Stimulated activated CD4-positive, alpha-beta T cell treated with anti-CD3 and anti-CD28 coated beads, Interleukin-4, amount 100 ng/mL, for 4 hours (primary cell): Measurements from ENCODE around the gene TRAF3.
A peak's percentile ranks its signal among the peaks of the same experiment; 100 is the strongest.

Experiments
- DNase-seq, 2 experiments: peaks; one replicate each; pipeline ENCODE4 v3.0.0-alpha.2; 2020

Gene TRAF3

DNA sequence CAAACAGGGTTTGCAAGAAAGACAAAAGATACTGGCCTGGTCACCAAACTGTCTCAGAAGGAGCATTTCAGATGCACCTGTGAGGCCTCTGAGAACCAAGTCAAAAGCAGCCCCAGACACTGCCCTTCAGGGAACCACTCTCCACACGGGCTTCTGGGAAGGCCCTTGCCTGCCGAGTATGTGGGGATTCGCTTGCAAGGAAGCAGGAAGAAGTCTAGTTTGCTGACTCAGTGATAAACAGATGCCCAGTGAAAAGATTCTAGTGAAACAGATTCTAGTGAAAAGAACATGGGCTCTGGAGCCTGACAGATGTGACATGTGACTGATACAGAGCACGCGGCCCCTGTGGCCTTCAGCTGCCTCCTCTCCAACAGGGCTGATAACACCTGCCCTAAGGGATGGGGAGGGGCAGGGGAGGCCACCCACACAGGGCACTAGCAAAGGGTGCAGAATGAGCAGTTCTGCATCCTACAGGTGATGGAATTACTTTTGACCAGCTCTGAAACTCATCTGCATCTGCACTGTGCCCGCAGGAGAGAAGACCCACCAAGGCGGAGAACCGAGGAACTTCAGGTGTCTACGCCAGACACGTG lies 164.3 kb downstream of the TRAF3 start:
- DNase-seq: no peak

DNA sequence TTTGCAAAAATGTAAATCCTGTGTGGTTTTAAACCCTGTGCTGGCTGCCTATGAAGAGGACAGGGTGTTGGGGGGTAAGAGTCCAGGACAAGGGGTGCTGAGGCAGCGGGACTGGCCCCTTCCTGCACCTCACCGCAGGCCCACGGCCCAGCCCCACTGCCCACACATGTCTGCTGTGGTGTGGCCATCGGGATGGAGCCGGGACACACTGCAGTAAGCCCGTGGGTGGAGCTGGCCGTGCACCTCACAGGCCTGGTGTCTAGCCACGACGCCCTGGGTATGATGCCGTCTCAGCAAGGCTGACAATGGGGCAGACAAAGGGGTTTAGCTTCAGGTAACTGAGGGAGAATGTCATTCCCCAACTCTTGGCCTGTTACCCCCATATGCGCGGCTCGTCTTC lies 164.8 kb downstream of the TRAF3 start:
- DNase-seq: no peak

DNA sequence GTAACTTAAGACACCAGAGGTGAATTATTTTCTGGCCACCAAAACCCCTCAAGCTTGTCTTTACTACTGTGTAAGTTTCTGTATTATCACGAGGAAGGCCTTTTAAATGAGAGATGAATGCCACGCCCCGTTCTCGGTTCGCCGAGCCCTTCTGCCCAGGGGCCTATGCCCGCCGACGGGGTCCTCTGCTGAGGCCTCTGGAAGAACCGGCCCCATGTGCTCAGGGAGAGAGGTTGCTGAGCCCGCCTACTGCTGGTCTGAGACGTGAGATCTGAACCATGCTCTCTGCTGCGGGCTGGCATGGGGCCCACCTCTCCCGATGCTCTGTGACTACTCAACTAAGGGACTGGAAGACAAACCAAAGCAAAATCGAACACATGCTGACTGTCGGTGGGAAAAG lies 166.2 kb downstream of the TRAF3 start:
- DNase-seq: no peak

DNA sequence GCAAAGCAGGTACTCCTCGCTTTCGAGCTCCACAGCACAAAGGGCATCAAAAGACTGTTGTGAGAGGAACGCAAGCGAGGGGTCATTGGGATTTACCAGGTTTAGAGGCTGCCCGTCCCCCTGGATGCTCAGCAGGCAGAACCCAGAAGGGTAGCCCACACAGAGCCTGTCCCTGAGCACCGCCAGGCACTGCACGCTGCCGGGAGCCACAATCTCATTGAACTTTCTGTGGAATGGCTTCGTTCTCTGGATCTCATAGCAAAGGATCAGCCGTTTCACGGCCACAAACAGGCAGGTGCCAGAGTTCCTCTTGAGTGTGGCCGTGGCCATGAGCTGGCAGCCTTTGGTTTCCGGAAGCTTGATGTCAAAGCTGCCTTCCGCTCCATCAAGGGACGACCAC lies 166.7 kb downstream of the TRAF3 start:
- no peak for DNase-seq

DNA sequence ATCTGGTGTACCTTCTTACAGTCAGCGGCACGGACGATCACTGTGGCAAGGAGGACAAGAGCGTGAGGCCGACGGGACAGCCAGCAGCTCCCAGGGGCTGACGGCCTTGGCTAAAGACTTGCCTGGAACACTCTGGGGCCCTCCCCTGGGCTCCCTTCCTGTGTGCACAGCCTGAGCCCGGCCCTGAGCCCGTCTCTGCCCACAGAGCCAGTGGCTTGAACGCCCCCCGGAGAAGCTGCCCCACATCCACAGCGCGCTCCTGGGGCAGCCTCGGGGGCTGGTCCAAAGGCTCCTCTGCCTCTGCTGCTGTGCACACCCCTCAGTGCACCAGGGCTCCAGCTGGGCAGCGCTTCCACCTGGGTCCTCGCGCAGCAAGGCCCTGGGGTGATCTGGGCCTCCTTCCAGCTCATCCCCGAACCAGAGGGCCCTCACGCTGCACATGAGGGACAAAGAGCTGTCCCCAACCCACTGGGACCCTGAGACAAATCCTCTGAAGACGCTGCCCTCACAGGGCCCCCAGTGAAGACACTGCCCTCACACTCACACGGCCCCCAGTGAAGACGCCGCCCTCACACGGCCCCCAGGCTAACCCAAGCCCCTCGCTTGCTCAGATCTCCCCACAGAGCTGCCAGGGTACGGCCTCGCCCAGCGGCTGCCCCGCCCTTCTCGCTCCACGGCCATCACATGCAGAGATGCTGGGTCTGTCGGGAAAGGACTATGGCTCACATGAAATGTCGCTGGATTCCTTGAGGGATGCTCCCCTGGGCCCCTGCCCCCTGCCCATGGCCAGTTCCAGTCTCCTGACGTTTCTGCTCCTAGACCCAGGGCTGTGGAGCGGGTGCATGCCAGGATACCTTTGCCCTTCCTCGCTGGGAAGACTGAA lies 167.4 kb downstream of the TRAF3 start:
- DNase-seq: no peak

DNA sequence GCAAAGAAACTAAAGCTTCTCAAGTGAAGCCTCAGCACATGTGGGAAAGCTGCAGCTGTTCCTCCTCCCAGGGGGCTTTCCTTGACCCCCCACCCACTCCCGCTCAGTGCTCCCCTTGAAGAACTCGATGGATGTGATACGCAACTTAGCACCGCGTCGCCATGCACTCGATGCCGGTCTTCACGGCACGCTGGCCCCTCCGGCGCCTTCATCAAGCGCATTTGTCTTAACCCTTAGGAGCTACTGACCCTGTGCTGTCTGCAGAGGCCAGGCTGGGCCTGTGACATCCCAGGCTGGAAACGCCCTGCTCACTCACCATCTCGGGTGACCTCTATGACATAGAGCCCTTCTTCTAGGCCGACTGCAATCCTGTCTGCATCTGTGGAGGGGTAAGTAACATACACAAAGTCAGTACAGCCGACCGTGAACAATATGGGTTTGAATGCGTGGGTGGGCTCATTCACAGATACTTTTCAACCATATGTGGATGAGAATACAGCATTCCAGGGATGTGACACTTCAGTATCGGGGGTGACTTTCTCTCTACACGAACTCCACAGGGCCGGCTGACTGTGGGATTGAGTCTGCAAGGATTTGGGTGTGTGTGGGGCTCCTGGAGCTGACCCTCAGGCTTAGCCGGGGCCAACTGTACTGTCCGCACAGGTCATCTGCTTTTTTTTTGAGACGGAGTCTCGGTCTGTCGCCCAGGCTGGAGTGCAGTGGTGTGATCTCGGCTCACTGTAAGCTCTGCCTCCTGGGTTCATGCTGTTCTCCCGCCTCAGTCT lies 168.3 kb downstream of the TRAF3 start:
- no peak for DNase-seq

DNA sequence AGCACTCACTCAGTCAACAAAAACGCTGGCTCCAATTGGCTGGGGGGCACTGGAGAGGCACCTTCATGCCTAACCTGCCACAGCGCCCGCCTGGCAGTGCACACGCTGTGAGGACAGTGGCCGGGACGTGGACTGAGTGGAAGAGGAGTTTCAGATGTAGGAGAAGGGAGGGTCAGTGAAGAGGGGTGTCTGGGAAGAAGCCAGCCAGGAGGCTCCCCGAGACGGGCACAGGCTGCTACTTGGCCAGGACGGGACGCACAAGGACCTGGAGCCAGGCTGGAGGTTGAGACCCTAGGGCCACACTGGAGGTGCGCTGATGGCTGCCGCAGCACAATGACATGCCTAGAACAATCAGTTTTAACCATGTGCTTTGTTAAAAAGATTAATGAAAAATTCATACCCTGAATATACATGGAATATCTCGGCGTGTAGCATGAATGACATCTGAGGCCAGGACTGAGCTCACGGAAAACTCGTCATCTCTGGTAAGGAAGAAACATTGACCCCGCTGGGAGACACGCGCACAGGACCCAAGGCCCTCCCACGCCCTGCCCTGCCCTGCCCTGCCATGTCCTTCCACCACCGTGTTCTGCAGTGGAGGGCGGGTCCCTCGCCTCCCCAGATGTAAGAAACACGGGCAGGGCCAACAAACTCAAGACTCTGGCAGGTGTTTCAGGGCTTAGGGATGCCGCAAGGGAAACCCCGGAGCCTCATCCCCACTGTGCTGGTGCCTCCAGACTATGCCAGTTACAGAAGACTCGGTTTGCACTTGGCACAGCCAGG lies 170.3 kb downstream of the TRAF3 start:
- DNase-seq: no peak

DNA sequence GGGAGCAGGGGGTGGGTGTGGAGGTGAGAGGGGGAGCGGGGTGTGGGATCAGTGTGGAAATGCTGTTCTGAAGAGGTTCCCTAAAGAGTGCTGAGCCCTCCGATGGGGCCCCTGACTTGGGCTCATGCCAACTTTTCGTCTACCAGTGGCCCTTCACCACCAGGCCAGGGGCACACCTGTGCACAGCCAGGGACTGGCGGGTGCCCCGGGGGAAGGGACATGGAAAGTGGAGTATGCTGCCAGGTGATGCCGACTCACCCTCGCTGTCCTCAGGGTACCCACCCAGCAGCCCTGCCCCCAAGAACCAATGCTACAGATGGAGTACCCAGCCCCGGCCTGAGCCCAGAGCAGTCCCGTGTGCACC lies 171.4 kb downstream of the TRAF3 start:
- no peak for DNase-seq

DNA sequence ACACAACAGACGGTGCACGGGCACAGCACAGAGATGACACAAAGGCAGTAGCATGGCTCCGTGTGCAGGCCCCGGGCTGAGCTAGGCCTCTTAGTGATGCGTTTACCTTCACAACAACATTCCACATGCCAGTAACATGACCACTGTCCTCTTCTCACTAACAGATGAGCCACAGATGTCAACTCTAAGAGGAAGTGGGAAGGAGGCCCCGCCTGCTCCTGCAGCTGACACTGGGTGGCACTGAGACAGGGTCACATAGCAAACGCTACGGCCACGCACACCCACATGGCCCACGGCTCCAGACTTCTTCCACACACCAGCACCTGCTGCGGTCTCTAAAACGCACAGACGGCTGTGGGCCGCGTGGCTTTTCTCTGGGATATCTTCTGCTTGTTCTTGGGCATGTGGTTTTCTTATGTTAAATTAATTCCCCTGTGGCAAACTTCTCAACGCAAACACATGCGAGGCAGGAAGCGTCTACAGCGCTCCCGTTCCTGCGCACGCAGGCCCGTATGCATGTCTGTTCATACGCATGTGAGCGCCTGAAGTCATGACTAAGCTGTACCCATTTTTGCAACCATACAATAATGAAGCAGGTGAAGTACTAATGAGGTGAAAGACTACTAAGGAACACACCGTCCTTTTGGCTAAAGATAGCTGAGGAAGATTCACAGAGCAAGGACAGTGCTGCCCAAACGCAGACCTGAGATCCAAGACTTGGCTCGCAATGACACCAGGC lies 172.0 kb downstream of the TRAF3 start:
- peak; percentile 15 to 27 for DNase-seq

DNA sequence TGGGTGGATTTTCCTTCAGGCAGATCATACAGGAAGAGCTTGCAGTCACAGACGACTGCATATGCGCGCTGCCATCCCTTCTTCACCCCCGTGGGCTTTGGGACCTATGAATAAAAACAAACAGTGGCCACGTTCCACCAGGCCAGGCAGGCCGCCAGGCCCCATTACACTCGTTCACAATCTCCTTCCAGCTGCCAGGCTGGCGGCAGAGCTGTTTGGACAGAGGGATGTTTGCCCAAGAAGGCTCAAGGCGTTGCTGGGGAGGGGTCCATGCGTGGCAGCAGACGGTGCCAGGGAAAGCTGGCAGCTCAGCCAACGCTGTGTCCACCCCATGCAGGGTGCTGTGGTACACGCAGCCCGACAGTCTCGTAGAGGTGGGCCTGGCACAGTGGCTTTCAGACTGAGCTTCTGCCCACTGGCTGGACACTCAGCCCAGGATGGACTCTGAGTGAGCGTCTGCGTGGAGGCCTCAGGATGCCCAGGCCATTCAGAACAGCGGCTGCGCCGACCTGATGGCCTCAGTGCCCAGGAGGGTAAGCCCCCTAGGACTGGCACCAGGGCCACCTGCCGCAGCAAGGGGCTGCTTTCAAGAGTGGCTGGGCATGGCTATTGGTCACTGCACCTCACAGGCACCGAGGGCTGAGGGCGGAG lies 172.7 kb downstream of the TRAF3 start:
- DNase-seq: no peak

DNA sequence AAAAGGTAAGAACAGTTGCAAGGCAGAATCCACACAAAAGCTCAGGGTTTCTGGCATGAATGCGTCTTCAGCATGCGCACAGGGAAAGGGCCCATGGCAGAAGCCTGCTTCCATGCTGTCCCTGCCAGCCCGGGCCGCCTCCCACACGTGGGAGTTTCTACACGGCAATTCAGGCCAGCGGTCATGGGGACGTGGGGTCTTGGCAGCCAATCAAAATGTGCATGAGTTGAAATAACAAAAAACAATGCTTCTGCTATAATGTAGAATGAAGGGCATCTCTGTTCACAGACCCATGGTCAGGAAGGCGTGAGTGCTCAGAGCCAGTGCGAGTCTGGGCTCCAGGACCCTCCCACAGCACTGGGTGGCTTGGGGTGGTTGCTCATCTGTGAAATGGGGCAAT lies 173.8 kb downstream of the TRAF3 start:
- DNase-seq: no peak

DNA sequence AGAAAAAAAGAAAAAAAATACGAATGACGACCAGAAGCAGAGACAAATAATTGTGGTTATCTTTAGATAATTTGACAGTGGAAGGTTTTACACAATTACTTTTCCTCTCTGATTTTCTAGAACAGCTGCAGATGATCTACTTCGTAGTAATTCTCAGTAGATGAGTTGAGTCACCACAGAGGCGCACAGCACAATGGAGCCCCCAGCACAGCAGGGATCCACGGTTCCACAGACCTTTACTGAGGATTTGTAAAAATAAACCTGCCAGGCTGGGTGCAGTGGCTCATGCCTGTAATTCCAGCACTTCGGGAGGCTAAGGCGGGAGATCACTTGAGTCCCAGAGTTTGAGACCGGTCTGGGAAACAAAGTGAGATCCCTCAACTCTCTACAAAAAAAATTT lies 174.6 kb downstream of the TRAF3 start:
- no peak for DNase-seq

DNA sequence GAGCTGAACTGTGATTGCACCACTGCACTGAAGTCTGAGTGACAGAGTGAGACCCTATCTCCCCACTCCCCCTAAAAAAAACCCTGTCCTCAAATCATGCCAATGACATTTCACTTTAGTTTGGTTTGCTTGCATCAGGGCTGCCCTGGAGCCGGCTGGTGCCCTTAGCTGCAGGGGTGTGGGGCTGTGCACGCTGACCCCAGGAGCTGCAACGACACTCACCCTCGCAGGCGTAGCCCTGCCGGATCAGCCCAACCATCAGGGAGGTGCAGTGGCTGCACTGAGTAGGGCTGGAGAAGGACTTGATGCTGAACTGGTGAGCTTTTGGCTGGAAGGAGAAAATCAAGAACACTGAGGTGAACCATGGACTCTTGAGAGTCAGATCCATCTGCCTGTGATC lies 175.0 kb downstream of the TRAF3 start:
- no peak for DNase-seq

DNA sequence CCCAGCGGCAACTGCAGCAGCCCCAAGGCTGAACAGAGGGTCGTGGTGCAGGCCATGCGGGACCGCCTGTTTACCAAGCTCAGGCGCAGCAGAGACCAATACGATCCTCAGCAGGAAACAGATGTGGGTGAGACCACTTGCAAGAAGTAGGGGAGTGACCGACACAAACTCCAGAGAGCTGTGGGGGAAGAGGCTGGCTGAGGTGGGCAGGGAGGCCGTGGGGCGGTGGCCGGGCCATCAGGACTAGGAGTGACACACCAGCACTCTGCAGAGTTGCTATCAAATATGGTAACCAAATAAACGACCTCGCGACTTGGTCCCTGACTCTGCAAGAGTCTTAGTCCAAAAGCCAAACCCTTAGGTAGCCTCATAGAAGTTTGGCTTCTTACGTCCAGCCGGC lies 175.9 kb downstream of the TRAF3 start:
- DNase-seq: no peak

DNA sequence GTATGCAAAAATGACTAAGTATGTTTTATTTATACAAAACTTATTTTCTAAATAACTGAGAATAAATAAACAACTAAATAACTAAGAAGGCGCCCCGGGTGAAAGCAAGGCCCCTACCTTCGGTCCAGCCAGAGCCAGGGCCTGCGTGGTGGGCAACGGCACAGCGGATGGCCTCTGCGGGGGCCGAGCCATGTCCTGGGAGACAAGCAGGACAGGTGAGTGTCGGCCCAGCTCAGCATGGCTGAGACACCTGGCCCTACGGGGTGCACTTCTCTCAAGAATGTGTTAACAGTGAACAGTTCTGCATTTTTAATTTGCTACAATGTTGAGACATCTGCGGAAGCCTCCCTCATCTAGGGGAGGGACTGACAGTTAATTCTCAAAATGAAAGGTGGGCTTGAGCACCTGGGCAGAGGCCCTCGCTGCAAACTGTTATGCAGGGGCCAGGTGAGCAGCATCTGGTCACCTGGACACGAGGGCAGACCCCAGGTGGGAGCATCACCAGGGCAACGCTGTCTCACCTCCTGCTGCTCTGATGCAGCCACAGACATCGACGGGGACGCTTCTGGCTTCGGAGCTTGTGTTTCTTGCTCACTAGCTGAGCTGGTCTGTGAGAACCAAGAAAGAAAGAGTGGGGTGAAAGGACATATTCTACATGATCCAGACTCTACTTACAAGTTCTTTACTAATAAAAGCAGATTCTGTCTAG lies 177.0 kb downstream of the TRAF3 start:
- DNase-seq: no peak

DNA sequence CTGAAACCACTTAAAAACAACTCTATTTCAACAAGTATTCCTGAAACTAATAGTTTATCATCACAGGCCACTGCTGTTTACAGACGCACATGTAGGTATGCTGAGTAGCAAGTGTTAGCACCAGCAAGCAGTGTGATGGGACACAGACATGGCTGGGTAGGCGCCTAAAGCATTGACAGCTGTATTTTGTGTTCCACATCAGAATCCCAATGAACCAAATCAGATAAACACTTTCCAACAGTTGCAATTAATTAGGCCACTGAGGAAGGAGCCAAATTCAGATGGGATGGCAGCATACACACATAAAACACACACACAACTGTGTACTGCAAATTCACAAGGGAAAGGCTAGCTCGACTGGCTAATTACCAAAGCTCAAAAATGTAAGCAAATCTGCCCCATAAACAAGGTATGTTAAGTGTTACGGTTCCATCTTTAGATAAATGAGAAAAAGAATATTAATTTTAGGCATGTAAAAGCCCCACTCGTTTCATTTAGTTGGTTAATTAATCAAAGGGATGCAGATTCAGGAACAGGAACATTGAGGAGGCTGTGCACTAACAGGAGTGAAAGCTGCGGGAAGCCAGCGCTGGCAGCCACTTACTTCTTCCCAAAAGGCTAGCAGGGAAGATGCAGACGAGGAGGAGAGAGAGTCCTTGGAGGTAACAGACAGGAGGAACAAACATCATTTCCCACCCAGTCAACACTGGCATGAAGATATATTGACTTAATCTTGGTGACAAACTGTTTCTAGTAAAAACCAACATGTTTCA lies 178.6 kb downstream of the TRAF3 start:
- no peak for DNase-seq

DNA sequence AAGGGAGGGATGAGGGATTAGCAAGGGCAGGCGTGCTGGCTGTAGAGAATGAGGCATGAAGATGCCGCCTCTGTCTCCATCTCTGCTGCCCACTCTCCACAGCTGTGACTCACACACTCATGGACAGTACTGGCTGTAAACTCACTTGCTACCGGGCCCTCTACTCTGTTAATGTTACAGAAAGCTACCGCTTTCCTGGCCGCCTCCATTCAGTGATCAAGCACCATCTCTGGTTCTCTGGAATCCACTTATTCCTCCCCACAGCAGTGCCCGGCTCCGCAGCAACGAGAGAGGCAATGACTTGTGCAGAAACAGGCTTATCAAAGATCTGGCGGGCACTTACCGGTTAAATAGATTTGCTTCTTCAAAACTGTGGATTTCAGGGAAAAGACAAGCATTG lies 180.0 kb downstream of the TRAF3 start:
- DNase-seq: no peak

DNA sequence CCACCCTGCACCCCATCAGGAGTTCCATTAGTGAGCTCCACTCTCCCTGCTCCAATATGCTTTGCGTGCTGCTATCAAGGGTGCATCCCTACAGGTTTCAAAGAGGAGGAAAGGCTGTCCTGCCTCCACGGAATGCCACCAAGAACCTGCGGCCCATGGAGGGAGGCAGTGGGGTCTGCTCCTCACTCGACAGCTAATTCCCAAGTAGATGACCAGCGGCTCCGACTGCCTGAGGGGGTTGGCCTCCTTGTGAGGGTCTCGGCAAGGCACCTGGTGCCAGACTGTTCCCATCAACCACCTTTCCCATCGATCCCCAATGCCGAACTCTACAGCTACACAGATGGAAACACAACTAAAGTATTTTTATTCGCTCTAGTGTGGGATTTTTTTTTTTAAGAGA lies 181.2 kb downstream of the TRAF3 start:
- DNase-seq: no peak
